ENCODE measurements around the gene CACNA1S. TPM values are rescaled to one million over a fixed set of nuclear protein-coding genes. Genes with fewer than 3 reads are reported as not detected.

The CACNA1S gene
- total and polyA plus RNA-seq, 12 donors: under 0.01 to 0.09 (median 0.05) TPM; not detected in 7

GRCh38 chr1:201095581-201095980 lies 16.6 kb downstream of the CACNA1S start:
- intact Hi-C loops (cut with DNase I): loop anchor here in 1 of 10 donors (10.0 kb wide), 1 partner anchor 119 kb away; no protein-coding TSS in a partner anchor
- 88 to 94% methylated on average over 2 of the region's 2 CpGs for WGBS, 2 donors
- H3K4me3 ChIP-seq: no peak overlapping the region
- no peaks in the 10 kb centered on the region for H3K4me1 ChIP-seq
- TF ChIP-seq CTCF (IDR thresholded peaks at IDR 0.05): no peak
- ATAC-seq (no peak), DNase-seq (no peak)
- H3K27me3 ChIP-seq: peaks cover 0 to 8% (median 0%) of the 10 kb centered on the region in 7 donors
- no peaks in the 10 kb centered on the region for H3K9me3 ChIP-seq
- H3K27ac ChIP-seq: no peak overlapping the region
- H3K36me3 ChIP-seq: no peaks in the 10 kb centered on the region

- DNase-seq: no peak
- H3K27me3 ChIP-seq: peaks cover 0 to 11% (median 0%) of the 10 kb centered on the region in 7 donors
- H3K9me3 ChIP-seq: no peaks in the 10 kb centered on the region
- intact Hi-C loops (cut with DNase I): loop anchor here in 1 of 10 donors (10.0 kb wide), 1 partner anchor 120 kb away; no protein-coding TSS in a partner anchor
- no peak for TF ChIP-seq CTCF (IDR thresholded peaks at IDR 0.05)
- H3K36me3 ChIP-seq: no peaks in the 10 kb centered on the region
- H3K27ac ChIP-seq: no peak overlapping the region
- WGBS, 2 donors: 52 to 61% methylated on average over 4 of the region's 4 CpGs
- H3K4me3 ChIP-seq: no peak overlapping the region
- ATAC-seq: peak in 1 of 8 donors; percentile 20
- no peaks in the 10 kb centered on the region for H3K4me1 ChIP-seq
These were observed 17.4 kb downstream of the CACNA1S start for GRCh38 chr1:201094832-201095231.

GRCh38 chr1:201093962-201094361 lies 18.3 kb downstream of the CACNA1S start:
- intact Hi-C loops (cut with DNase I): loop anchor here in 1 of 10 donors (10.0 kb wide), 1 partner anchor 121 kb away; no protein-coding TSS in a partner anchor
- TF ChIP-seq CTCF (IDR thresholded peaks at IDR 0.05): no peak
- H3K9me3 ChIP-seq: no peaks in the 10 kb centered on the region
- H3K36me3 ChIP-seq: no peaks in the 10 kb centered on the region
- no peak overlapping the region for H3K27ac ChIP-seq
- no peak for ATAC-seq
- H3K4me1 ChIP-seq: no peaks in the 10 kb centered on the region
- no peak overlapping the region for H3K4me3 ChIP-seq
- WGBS, 2 donors: 80 to 83% methylated on average over 7 of the region's 7 CpGs
- peaks cover 0 to 14% (median 0%) of the 10 kb centered on the region in 7 donors for H3K27me3 ChIP-seq
- DNase-seq: no peak

GRCh38 chr1:201093561-201093960 lies 18.7 kb downstream of the CACNA1S start:
- ATAC-seq (no peak), DNase-seq (no peak)
- Histone ChIP-seq H3K4me3 (no peak overlapping the region), H3K36me3 (no peaks in the 10 kb centered on the region), H3K4me1 (no peaks in the 10 kb centered on the region), H3K27ac (no peak overlapping the region), H3K9me3 (no peaks in the 10 kb centered on the region), H3K27me3 (peaks cover 0 to 17% (median 0%) of the 10 kb centered on the region in 7 donors)
- WGBS, 2 donors: 92 to 94% methylated on average over 7 of the region's 7 CpGs
- intact Hi-C loops (cut with DNase I): loop anchor here in 1 of 10 donors (10.0 kb wide), 1 partner anchor 121 kb away; no protein-coding TSS in a partner anchor
- TF ChIP-seq CTCF (IDR thresholded peaks at IDR 0.05): no peak
